ENCODE data around the gene ACOT7. TPM values are rescaled to one million over a fixed set of nuclear protein-coding genes. Genes with fewer than 3 reads are reported as not detected.

Gene ACOT7
- total RNA-seq, 2 donors from 2014 or later: 6.6 to 10.7 TPM

- Histone ChIP-seq H3K4me3 (no peak overlapping the region), H3K27me3 (no peaks in the 10 kb centered on the region), H3K4me1 (peaks cover 0 to 5% of the 10 kb centered on the region in 2 donors), H3K36me3 (no peaks in the 10 kb centered on the region), H3K9me3 (no peaks in the 10 kb centered on the region), H3K27ac (no peak overlapping the region)
- DNase-seq (ENCODE audit: low spot score): no peak
- no peak for TF ChIP-seq CTCF (IDR thresholded peaks at IDR 0.05)
Measured at GRCh38 chr1:6271006-6271405, 122.6 kb downstream of the ACOT7 start.

- Histone ChIP-seq H3K27ac (no peak overlapping the region), H3K36me3 (no peaks in the 10 kb centered on the region), H3K9me3 (no peaks in the 10 kb centered on the region), H3K4me3 (no peak overlapping the region), H3K27me3 (no peaks in the 10 kb centered on the region), H3K4me1 (no peaks in the 10 kb centered on the region)
- no peak for DNase-seq (ENCODE audit: low spot score)
- no peak for TF ChIP-seq CTCF (IDR thresholded peaks at IDR 0.05)
Measured at GRCh38 chr1:6270401-6270800, 123.2 kb downstream of the ACOT7 start.

GRCh38 chr1:6269720-6270400 lies 123.7 kb downstream of the ACOT7 start:
- DNase-seq (ENCODE audit: low spot score): no peak
- H3K4me3 ChIP-seq: no peak overlapping the region
- no peak for TF ChIP-seq CTCF (IDR thresholded peaks at IDR 0.05)
- no peaks in the 10 kb centered on the region for H3K4me1 ChIP-seq
- no peak overlapping the region for H3K27ac ChIP-seq
- H3K9me3 ChIP-seq: no peaks in the 10 kb centered on the region
- H3K36me3 ChIP-seq: no peaks in the 10 kb centered on the region
- H3K27me3 ChIP-seq: no peaks in the 10 kb centered on the region

GRCh38 chr1:6269296-6269695 lies 124.3 kb downstream of the ACOT7 start:
- Histone ChIP-seq H3K27ac (no peak overlapping the region), H3K27me3 (no peaks in the 10 kb centered on the region), H3K9me3 (no peaks in the 10 kb centered on the region), H3K36me3 (no peaks in the 10 kb centered on the region), H3K4me3 (no peak overlapping the region), H3K4me1 (no peaks in the 10 kb centered on the region)
- DNase-seq (ENCODE audit: low spot score): no peak
- TF ChIP-seq CTCF (IDR thresholded peaks at IDR 0.05): no peak

- Histone ChIP-seq H3K27me3 (no peaks in the 10 kb centered on the region), H3K9me3 (no peaks in the 10 kb centered on the region)
Measured at GRCh38 chr1:6268415-6268814, 125.2 kb downstream of the ACOT7 start.

More at GRCh38 chr1:6268415-6268814, 125.2 kb downstream of the ACOT7 start:
- Histone ChIP-seq H3K27ac (no peak overlapping the region), H3K4me3 (no peak overlapping the region), H3K4me1 (peaks cover 0 to 7% of the 10 kb centered on the region in 2 donors), H3K36me3 (no peaks in the 10 kb centered on the region)
- no peak for DNase-seq (ENCODE audit: low spot score)
- TF ChIP-seq CTCF (IDR thresholded peaks at IDR 0.05): no peak
